PC-9 (cell line): ENCODE results near the gene CARD11. TPM values are rescaled to one million over a fixed set of nuclear protein-coding genes. Genes with fewer than 3 reads are reported as not detected.

Experiments
- BruUV-seq: library from RNA; stranded (reverse); fragments of 400-500 nt; replicated peaks from 2 replicates; lab custom pipeline; 2021; lab: Mats Ljungman, UMichigan
- CTCF ChIA-PET: fragments of 300-600 bp; sonication (Branson Sonifier 250); formaldehyde crosslinking; loops from one replicate; lab custom pipeline; 2022; ENCODE audit warnings: antibody characterized with exemption; lab: Charles Lee
- POLR2A ChIA-PET: fragments of 300-600 bp; sonication (Branson Sonifier 250); formaldehyde crosslinking; loops from one replicate; lab custom pipeline; 2022; ENCODE audit warnings: antibody characterized with exemption; ENCODE audit not compliant: unreplicated experiment; lab: Charles Lee
- DNase-seq, 2 experiments: peaks; one replicate each; pipeline versions ENCODE4 v3.0.0 to v3.0.0-alpha.2; 2015 to 2022; ENCODE audit warnings: mixed read lengths in 1 of 2
- H2AFZ ChIP-seq: fragments of 200-600 bp; sonication (generic); 2 replicates; pipeline ENCODE4 v1.8.1; 2017; ENCODE audit warnings: antibody characterized with exemption
- H3F3A ChIP-seq: fragments of 200-600 bp; sonication (generic); 2 replicates; pipeline ENCODE4 v1.8.1; 2017; ENCODE audit warnings: antibody characterized with exemption, mild to moderate bottlenecking, low read depth; ENCODE audit not compliant: insufficient read depth
- H3K27ac ChIP-seq: fragments of 200-600 bp; sonication (generic); 2 replicates; pipeline ENCODE4 v1.6.1; 2016; ENCODE audit warnings: mixed run types
- H3K27me3 ChIP-seq: fragments of 200-600 bp; sonication (generic); 2 replicates; pipeline ENCODE4 v1.6.1; 2016; ENCODE audit warnings: low read depth, mixed run types; ENCODE audit not compliant: insufficient read depth
- H3K36me3 ChIP-seq: fragments of 200-600 bp; sonication (generic); 2 replicates; pipeline ENCODE4 v1.6.1; 2016; ENCODE audit warnings: low read depth, mixed run types
- H3K4me1 ChIP-seq: fragments of 200-600 bp; sonication (generic); replicated peaks from 2 replicates; pipeline ENCODE4 v1.6.1; 2016; ENCODE audit warnings: mixed run types; ENCODE audit not compliant: insufficient read depth
- H3K4me2 ChIP-seq: fragments of 200-600 bp; sonication (generic); 2 replicates; pipeline ENCODE4 v1.6.1; 2017; ENCODE audit warnings: mixed run types
- H3K4me3 ChIP-seq: fragments of 200-600 bp; sonication (generic); 2 replicates; pipeline ENCODE4 v1.6.1; 2016; ENCODE audit warnings: mixed run types
- H3K79me2 ChIP-seq: fragments of 200-600 bp; sonication (generic); 2 replicates; pipeline ENCODE4 v1.6.1; 2017; ENCODE audit warnings: low read depth, mixed run types
- H3K9me2 ChIP-seq: fragments of 200-600 bp; sonication (generic); 2 replicates; pipeline ENCODE4 v1.8.1; 2017; ENCODE audit warnings: mild to moderate bottlenecking; ENCODE audit not compliant: insufficient read depth
- H3K9me3 ChIP-seq: fragments of 200-600 bp; sonication (generic); 2 replicates; pipeline ENCODE4 v1.8.1; 2016; ENCODE audit warnings: low read depth; ENCODE audit not compliant: insufficient read depth
- H4K20me1 ChIP-seq: fragments of 200-600 bp; sonication (generic); 2 replicates; pipeline ENCODE4 v1.8.1; 2017; ENCODE audit not compliant: insufficient read depth
- CTCF ChIP-seq: fragments of 200-600 bp; sonication (generic); conservative IDR thresholded peaks from 2 replicates; pipeline ENCODE4 v1.6.1; 2017; ENCODE audit warnings: mixed run types, antibody characterized with exemption, mild to moderate bottlenecking, moderate library complexity
- EZH2 ChIP-seq: fragments of 200-600 bp; sonication (generic); IDR thresholded peaks from 2 replicates; pipeline ENCODE4 v1.8.0; 2017; ENCODE audit warnings: antibody characterized with exemption, low read depth
- intact Hi-C: fragments of 100-400 bp; cut with micrococcal nuclease; formaldehyde crosslinking; loops from one replicate; pipeline ENCODE4 v1.10.0; 2022; ENCODE audit not compliant: unreplicated experiment
- total RNA-seq: library from RNA; stranded (reverse); gene quantifications from 2 replicates; pipeline ENCODE4 v1.2.3, GENCODE V29; 2021

CARD11 gene
- total RNA-seq, 1 experiment from 2014 or later: 62.6 TPM

- TF ChIP-seq EZH2: no peak
- no peak for TF ChIP-seq CTCF
- BruUV-seq: no TSS peak
- Histone ChIP-seq H3F3A (peaks cover 18% of the 10 kb centered on the region; the same call in 1 of the 2 replicates), H4K20me1 (no peaks in the 10 kb centered on the region), H3K9me2 (no peaks in the 10 kb centered on the region), H3K27me3 (no peaks in the 10 kb centered on the region), H3K9me3 (no peaks in the 10 kb centered on the region), H3K4me3 (no peak overlapping the region), H2AFZ (no peak overlapping the region), H3K4me1 (no peaks in the 10 kb centered on the region), H3K79me2 (no peaks in the 10 kb centered on the region), H3K4me2 (no peak overlapping the region), H3K27ac (no peak overlapping the region), H3K36me3 (no peaks in the 10 kb centered on the region)
- DNase-seq: no peak
- intact Hi-C loops: no loop called here
- ChIA-PET CTCF (no interaction called here), POLR2A (no interaction called here)
Observed at GRCh38 chr7:2905027-2905426, 138.6 kb downstream of the CARD11 start.

- no peaks in the 10 kb centered on the region for H3K9me2 ChIP-seq
Observed at GRCh38 chr7:2904202-2904601, 139.5 kb downstream of the CARD11 start.

GRCh38 chr7:2903682-2904162, 139.9 kb downstream of the CARD11 start:
- Histone ChIP-seq H3K36me3 (no peaks in the 10 kb centered on the region), H3K4me2 (no peak overlapping the region), H3K9me2 (no peaks in the 10 kb centered on the region), H3K9me3 (no peaks in the 10 kb centered on the region), H3K4me3 (no peak overlapping the region), H4K20me1 (no peaks in the 10 kb centered on the region), H3K4me1 (no peaks in the 10 kb centered on the region), H3K79me2 (no peaks in the 10 kb centered on the region), H2AFZ (no peak overlapping the region), H3K27ac (no peak overlapping the region), H3F3A (peaks cover 18% of the 10 kb centered on the region; the same call in 1 of the 2 replicates), H3K27me3 (no peaks in the 10 kb centered on the region)
- DNase-seq: no peak
- TF ChIP-seq CTCF (no peak), EZH2 (no peak)
- POLR2A ChIA-PET: interaction anchor here (0.7 kb wide), 1 partner anchor 381 kb away, joined by 6 read pairs; no protein-coding TSS in a partner anchor
- intact Hi-C loops: no loop called here
- CTCF ChIA-PET: no interaction called here
- no TSS peak for BruUV-seq

More at GRCh38 chr7:2904202-2904601, 139.5 kb downstream of the CARD11 start:
- no peak for TF ChIP-seq EZH2
- TF ChIP-seq CTCF: no peak
- H3K4me1 ChIP-seq: no peaks in the 10 kb centered on the region
- CTCF ChIA-PET: no interaction called here
- intact Hi-C loops: no loop called here
- H3K36me3 ChIP-seq: no peaks in the 10 kb centered on the region
- no peak overlapping the region for H3K4me3 ChIP-seq
- no peaks in the 10 kb centered on the region for H3K79me2 ChIP-seq
- H3K27me3 ChIP-seq: no peaks in the 10 kb centered on the region
- POLR2A ChIA-PET: no interaction called here
- DNase-seq: no peak
- H4K20me1 ChIP-seq: no peaks in the 10 kb centered on the region
- H3K4me2 ChIP-seq: no peak overlapping the region
- H3F3A ChIP-seq: peaks cover 18% of the 10 kb centered on the region; the same call in 1 of the 2 replicates
- no TSS peak for BruUV-seq
- no peak overlapping the region for H2AFZ ChIP-seq
- H3K27ac ChIP-seq: no peak overlapping the region
- H3K9me3 ChIP-seq: no peaks in the 10 kb centered on the region
